GM18505 (cell line): Measurements from ENCODE around the gene PPP1R16B.
A peak's percentile ranks its signal among the peaks of the same experiment; 100 is the strongest.

Source experiments
- ATAC-seq: cut with Tn5 transposase; IDR thresholded peaks from one replicate; pipeline ENCODE4 v1.9.1; 2021; ENCODE audit not compliant: unreplicated experiment
- POLR2A ChIP-seq: IDR thresholded peaks from 4 replicates; pipeline ENCODE4 v1.6.1; 2011; ENCODE audit warnings: borderline replicate concordance; ENCODE audit not compliant: insufficient read depth, insufficient read length; ENCODE audit errors: extremely low read depth

Gene PPP1R16B

GRCh38 chr20:38915355-38915754 is 109.9 kb downstream of the PPP1R16B start:
- no peak for ATAC-seq
- TF ChIP-seq POLR2A = no peak

- TF ChIP-seq POLR2A = no peak
- no peak for ATAC-seq
Observed at GRCh38 chr20:38917657-38918056, 112.2 kb downstream of the PPP1R16B start.

DNA sequence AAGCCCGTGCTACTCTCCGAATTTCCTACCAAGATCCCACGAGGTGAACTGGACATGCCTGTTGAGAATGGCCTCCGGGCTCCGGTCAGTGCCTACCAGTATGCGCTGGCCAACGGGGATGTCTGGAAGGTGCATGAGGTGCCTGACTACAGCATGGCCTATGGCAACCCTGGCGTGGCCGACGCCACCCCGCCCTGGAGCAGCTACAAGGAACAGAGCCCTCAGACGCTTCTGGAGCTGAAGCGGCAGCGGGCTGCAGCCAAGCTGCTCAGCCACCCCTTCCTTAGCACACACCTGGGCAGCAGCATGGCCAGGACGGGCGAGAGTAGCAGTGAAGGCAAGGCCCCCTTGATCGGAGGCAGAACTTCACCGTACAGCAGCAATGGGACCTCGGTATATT is 112.7 kb downstream of the PPP1R16B start:
- TF ChIP-seq POLR2A = no peak
- ATAC-seq = no peak

GRCh38 chr20:38919683-38920082 is 114.2 kb downstream of the PPP1R16B start:
- no peak for TF ChIP-seq POLR2A
- ATAC-seq = no peak

- ATAC-seq = no peak
- TF ChIP-seq POLR2A = no peak
Observed at GRCh38 chr20:38920411-38920810, 114.9 kb downstream of the PPP1R16B start.

DNA sequence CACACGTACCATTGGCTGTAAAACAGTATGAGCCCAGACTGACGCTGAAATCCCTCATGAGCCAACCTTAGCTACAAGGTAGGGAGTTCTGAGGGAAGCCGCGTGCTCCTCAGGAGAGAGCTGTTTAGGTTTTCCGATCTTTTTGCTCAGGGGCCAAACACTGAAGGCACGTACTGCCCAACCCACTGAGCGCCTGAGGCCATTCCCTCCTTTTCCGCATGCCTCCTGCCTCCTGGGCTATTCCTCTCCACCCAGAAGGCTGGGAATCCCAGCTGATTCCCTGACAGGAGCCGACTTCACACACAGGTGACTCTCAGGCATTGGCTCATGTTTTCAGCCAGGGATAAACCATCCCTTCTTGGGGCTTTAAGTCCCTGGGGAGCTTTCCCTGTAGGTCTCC is 115.4 kb downstream of the PPP1R16B start:
- ATAC-seq = no peak

GRCh38 chr20:38924718-38925117 is 119.2 kb downstream of the PPP1R16B start:
- TF ChIP-seq POLR2A = no peak
- ATAC-seq = no peak

More for the DNA sequence above, 115.4 kb downstream of the PPP1R16B start:
- TF ChIP-seq POLR2A = no peak

- peak; percentile 97 for TF ChIP-seq POLR2A
- ATAC-seq = peak; percentile 96
Observed at GRCh38 chr20:38926142-38926933, 120.8 kb downstream of the PPP1R16B start, which contains the start of gene FAM83D. Gene FAM83D, plus strand, starts transcription at chr20:38926417. Its CDS starts 26 bp downstream, at chr20:38926443.

- ATAC-seq = peak; percentile 13
- no peak for TF ChIP-seq POLR2A
Observed at GRCh38 chr20:38926934-38927616, 121.6 kb downstream of the PPP1R16B start.

DNA sequence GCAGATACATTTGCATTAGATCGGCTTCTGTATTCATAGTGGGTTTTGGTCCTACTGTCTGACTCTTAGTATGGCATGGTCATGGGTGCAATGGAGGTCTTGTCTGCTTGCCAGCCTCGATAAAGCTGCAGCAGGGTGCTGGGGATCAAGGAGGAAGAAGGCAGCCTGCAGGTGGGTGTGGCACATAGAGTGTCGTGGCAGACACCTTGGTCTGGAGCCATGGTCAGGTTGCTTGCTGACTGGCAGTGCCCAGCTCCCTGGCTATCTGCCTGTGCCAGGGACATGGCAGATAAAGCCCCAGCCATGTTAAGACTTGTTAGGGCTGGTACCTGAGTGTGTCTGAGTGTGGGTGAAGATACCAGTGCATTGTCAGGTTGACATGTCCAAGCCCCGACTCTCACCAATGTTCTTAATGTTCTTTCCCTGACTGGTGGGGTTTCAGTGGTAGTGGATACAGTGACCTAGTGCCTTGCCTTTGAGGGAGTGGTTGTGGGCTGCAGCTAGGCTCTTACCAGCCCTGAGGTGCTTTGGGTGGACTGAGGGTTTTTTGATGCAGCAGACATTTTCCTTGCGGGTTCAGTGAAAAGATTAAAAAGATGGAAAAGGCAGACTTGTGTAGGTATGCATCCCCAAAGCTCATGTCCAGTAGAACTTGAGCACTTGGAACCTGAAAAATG is 122.5 kb downstream of the PPP1R16B start:
- no peak for TF ChIP-seq POLR2A
- ATAC-seq = no peak

DNA sequence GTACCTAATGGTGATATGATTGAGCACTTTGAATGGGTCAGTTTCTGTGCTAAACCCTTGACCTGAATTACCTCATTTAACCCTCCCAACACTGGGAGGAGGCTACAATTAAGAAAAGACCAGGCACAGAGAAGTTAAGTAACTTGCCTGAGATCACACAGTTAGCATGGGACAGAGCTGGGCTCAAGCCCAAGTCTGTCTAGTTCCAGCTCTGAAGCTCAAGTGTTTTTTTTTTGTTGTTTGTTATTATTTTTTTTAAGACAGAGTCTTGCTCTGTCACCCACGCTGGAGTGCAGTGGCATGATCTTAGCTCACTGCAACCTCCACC is 124.7 kb downstream of the PPP1R16B start:
- ATAC-seq = no peak
- no peak for TF ChIP-seq POLR2A

- no peak for TF ChIP-seq POLR2A
- no peak for ATAC-seq
Observed at GRCh38 chr20:38931984-38932383, 126.5 kb downstream of the PPP1R16B start.

- ATAC-seq = no peak
- no peak for TF ChIP-seq POLR2A
Observed at GRCh38 chr20:38932457-38933120, 127.1 kb downstream of the PPP1R16B start.
